ENCODE data around the gene ATP9B. TPM values are rescaled to one million over a fixed set of nuclear protein-coding genes. Genes with fewer than 3 reads are reported as not detected.

Gene ATP9B
- total RNA-seq, 1 experiment from 2014 or later: 17.8 TPM

GRCh38 chr18:79186649-79187048, 117.5 kb downstream of the ATP9B start (continued):
- no peak for TF ChIP-seq CTCF (IDR thresholded peaks at IDR 0.05 in 2 of 3, conservative IDR thresholded peaks at IDR 0.05 in 1 of 3; ENCODE audit: borderline replicate concordance in 1 of 3, insufficient read depth in 1 of 3, low read depth in 2 of 3, low read length in 2 of 3)
- TF ChIP-seq ZBTB33 (IDR thresholded peaks at IDR 0.05; ENCODE audit: extremely low read depth, insufficient replicate concordance, low read length): no peak
- no peak for TF ChIP-seq SP1 (IDR thresholded peaks at IDR 0.05; ENCODE audit: low read depth)
- no peak for TF ChIP-seq FOSL1 (IDR thresholded peaks at IDR 0.05; ENCODE audit: low read depth)
- no peak for TF ChIP-seq EZH2 (IDR thresholded peaks at IDR 0.05)
- TF ChIP-seq YY1 (IDR thresholded peaks at IDR 0.05; ENCODE audit: extremely low read depth, insufficient replicate concordance, low read depth, low read length): no peak
- no peak for TF ChIP-seq ZNF274 (IDR thresholded peaks at IDR 0.05; ENCODE audit: low read depth, low read length)
- no peak for TF ChIP-seq CEBPB (IDR thresholded peaks at IDR 0.05; ENCODE audit: low read depth)
- TF ChIP-seq SRF (IDR thresholded peaks at IDR 0.05; ENCODE audit: low read depth): no peak

GRCh38 chr18:79187532-79188277, 118.5 kb downstream of the ATP9B start:
- POLR2A ChIA-PET: no interaction called here
- Histone ChIP-seq H3K9ac (ENCODE audit: low read length) (no peak overlapping the region), H3K79me2 (ENCODE audit: insufficient read depth, low read length) (no peaks in the 10 kb centered on the region), H3K36me3 (ENCODE audit: control insufficient read depth in 1 of 2, insufficient read depth in 2 of 2, low read length in 2 of 2) (no peaks in the 10 kb centered on the region), H3K9me3 (ENCODE audit: control insufficient read depth in 1 of 2, insufficient read depth in 1 of 2, low read depth in 1 of 2, low read length in 2 of 2) (no peaks in the 10 kb centered on the region), H3K27me3 (ENCODE audit: insufficient read depth, low read length) (no peaks in the 10 kb centered on the region), H3K27ac (ENCODE audit: low read depth, low read length) (no peak overlapping the region), H3K4me2 (ENCODE audit: low read length) (no peak overlapping the region), H2AFZ (ENCODE audit: low read depth, low read length, poor library complexity, severe bottlenecking) (no peak overlapping the region), H3K9me2 (ENCODE audit: insufficient read depth) (no peaks in the 10 kb centered on the region), H3K4me1 (ENCODE audit: control insufficient read depth in 1 of 2, insufficient read depth in 2 of 2, low read length in 2 of 2) (no peaks in the 10 kb centered on the region), H4K20me1 (ENCODE audit: insufficient read depth) (no peaks in the 10 kb centered on the region), H3K4me3 (replicated peaks in 1 of 2; ENCODE audit: low read depth in 1 of 2, low read length in 2 of 2) (no peak overlapping the region)
- CTCF ChIA-PET: no interaction called here
- RAD21 ChIA-PET (ENCODE audit: low non-redundant PET in 1 of 2, low total read pairs in 2 of 2, uncharacterized antibody in 2 of 2, unreplicated experiment in 2 of 2): no interaction called here
- intact Hi-C loops (cut with micrococcal nuclease): no loop called here
- TF ChIP-seq MAX (IDR thresholded peaks at IDR 0.05): no peak
- no peak for TF ChIP-seq TCF7L2 (IDR thresholded peaks at IDR 0.05; ENCODE audit: borderline replicate concordance, extremely low read depth, insufficient read depth, insufficient read length)
- no peak for TF ChIP-seq POLR2A (IDR thresholded peaks at IDR 0.05; ENCODE audit: borderline replicate concordance, extremely low read depth, insufficient read depth, insufficient read length)
- no peak for TF ChIP-seq FOSL1 (IDR thresholded peaks at IDR 0.05; ENCODE audit: low read depth)
- TF ChIP-seq POLR2AphosphoS5 (IDR thresholded peaks at IDR 0.05; ENCODE audit: low read depth, low read length): no peak
- no TSS peak for BruUV-seq (replicated peaks)
- DNase-seq (ENCODE audit: low read depth, low spot score): no peak
- no peak for ATAC-seq

Measured in HCT116 (cell line).